ENCODE results near the gene GRIN3B. TPM values are rescaled to one million over a fixed set of nuclear protein-coding genes. Genes with fewer than 3 reads are reported as not detected.

The GRIN3B gene
- total RNA-seq, 1 donor from 2014 or later = not detected

GRCh38 chr19:1053176-1054101 is 53.2 kb downstream of the GRIN3B start:
- intact Hi-C loops (cut with DNase I) = no loop called here
- no peak for DNase-seq (ENCODE audit: low spot score)

- no peak for DNase-seq (ENCODE audit: low spot score)
- intact Hi-C loops (cut with DNase I) = no loop called here
Measured at GRCh38 chr19:1054102-1055027, 54.1 kb downstream of the GRIN3B start.

GRCh38 chr19:1055028-1055425 is 54.8 kb downstream of the GRIN3B start:
- DNase-seq (ENCODE audit: low spot score) = no peak
- intact Hi-C loops (cut with DNase I) = no loop called here

DNA sequence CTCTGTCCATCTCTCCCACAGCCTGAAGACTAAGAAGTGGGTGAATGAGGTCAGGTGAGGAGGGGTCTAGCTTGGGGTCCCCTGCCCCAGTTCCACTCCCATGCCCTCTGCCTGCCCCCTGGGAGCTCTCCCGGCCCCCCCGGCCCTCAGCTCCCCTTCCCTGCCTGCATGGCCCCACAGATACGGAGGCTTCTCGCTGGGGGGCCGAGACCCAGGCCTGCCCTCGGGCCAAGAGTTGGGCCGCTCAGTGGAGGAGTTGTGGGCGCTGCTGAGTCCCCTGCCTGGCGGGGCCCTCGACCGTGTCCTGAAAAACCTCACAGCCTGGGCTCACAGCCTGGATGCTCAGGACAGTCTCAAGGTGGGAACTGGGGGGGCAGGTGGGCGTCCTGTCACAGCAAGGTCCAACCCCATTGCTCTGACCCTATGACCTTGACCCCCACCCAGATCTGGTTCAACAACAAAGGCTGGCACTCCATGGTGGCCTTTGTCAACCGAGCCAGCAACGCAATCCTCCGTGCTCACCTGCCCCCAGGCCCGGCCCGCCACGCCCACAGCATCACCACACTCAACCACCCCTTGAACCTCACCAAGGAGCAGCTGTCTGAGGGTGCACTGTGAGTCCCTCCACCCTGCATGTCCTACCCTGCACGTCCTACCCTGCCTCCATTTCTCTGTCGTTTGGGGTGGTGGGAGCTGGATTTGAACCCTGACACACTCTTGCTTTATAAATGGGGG is 55.8 kb downstream of the GRIN3B start:
- no peak for DNase-seq (ENCODE audit: low spot score)
- intact Hi-C loops (cut with DNase I) = no loop called here

GRCh38 chr19:1057176-1057855 is 57.1 kb downstream of the GRIN3B start:
- no peak for DNase-seq (ENCODE audit: low spot score)
- intact Hi-C loops (cut with DNase I) = no loop called here

GRCh38 chr19:1058112-1058511 is 57.9 kb downstream of the GRIN3B start:
- intact Hi-C loops (cut with DNase I) = no loop called here
- DNase-seq (ENCODE audit: low spot score) = no peak

Other genes with a start within 250 kb of the GRIN3B start
- gene MISP, start 249.3 kb upstream of the GRIN3B start, total RNA-seq = not detected
- gene PTBP1, start 203.0 kb upstream of the GRIN3B start, total RNA-seq = 76.9 TPM
- not detected for gene PLPPR3, start 178.5 kb upstream of the GRIN3B start, total RNA-seq
- gene AZU1, start 172.6 kb upstream of the GRIN3B start, total RNA-seq = 1.1 TPM
- gene PRTN3, start 159.4 kb upstream of the GRIN3B start, total RNA-seq = 0.62 TPM
- 0.54 TPM for gene ELANE, start 148.1 kb upstream of the GRIN3B start, total RNA-seq
- 31.0 TPM for gene CFD, start 140.8 kb upstream of the GRIN3B start, total RNA-seq
- gene MED16, start 107.2 kb upstream of the GRIN3B start, total RNA-seq = 27.0 TPM
- gene RNU6-9, start 106.9 kb upstream of the GRIN3B start, total RNA-seq = not detected
- 24.5 TPM for gene R3HDM4, start 87.2 kb upstream of the GRIN3B start, total RNA-seq
- gene KISS1R, start 83.1 kb upstream of the GRIN3B start, total RNA-seq = not detected
- gene ARID3A, start 74.4 kb upstream of the GRIN3B start, total RNA-seq = 7.8 TPM
- 17.6 TPM for gene WDR18, start 16.1 kb upstream of the GRIN3B start, total RNA-seq
- gene TMEM259, start 20.7 kb downstream of the GRIN3B start, total RNA-seq = 125 TPM
- not detected for gene RNU6-2, start 21.1 kb downstream of the GRIN3B start, total RNA-seq
- 44.8 TPM for gene CNN2, start 26.2 kb downstream of the GRIN3B start, total RNA-seq
- 10.5 TPM for gene ABCA7, start 39.7 kb downstream of the GRIN3B start, total RNA-seq
- gene ARHGAP45, start 66.7 kb downstream of the GRIN3B start, total RNA-seq = 3.7 TPM
- 125 TPM for gene POLR2E, start 95.0 kb downstream of the GRIN3B start, total RNA-seq
- gene GPX4, start 103.6 kb downstream of the GRIN3B start, total RNA-seq = 243 TPM
- gene SBNO2, start 173.8 kb downstream of the GRIN3B start, total RNA-seq = 37.3 TPM
- gene STK11, start 205.4 kb downstream of the GRIN3B start, total RNA-seq = 49.7 TPM
- 1.9 TPM for gene CBARP, start 237.6 kb downstream of the GRIN3B start, total RNA-seq
- 486 TPM for gene ATP5F1D, start 241.3 kb downstream of the GRIN3B start, total RNA-seq
- 97.5 TPM for gene MIDN, start 248.2 kb downstream of the GRIN3B start, total RNA-seq